GM21825 (cell line): ENCODE measurements around the gene URB1.
"Not testable (repeated sequence)": the region's sequence is repeated elsewhere in the genome, so short reads cannot be mapped to it uniquely, and the experiment has no call there.

Experiments used
- ATAC-seq: cut with Tn5 transposase; IDR thresholded peaks from one replicate; pipeline ENCODE4 v1.9.1; 2021; ENCODE audit warnings: mild to moderate bottlenecking, moderate library complexity; ENCODE audit not compliant: unreplicated experiment

The URB1 gene

GRCh38 chr21:32392880-32393676, at the start of gene URB1:
TSS of gene URB1 (minus strand) at chr21:32393012. CDS start at chr21:32392910, 102 bp downstream.
- peak; percentile 94 for ATAC-seq

- ATAC-seq = no peak
Observed at GRCh38 chr21:32437729-32438128, 44.9 kb upstream of the URB1 start.

GRCh38 chr21:32432982-32433660, 40.3 kb upstream of the URB1 start:
- ATAC-seq = not testable (repeated sequence)

GRCh38 chr21:32427958-32428623, 35.3 kb upstream of the URB1 start:
- ATAC-seq = no peak

GRCh38 chr21:32426592-32427051, 33.8 kb upstream of the URB1 start:
- ATAC-seq = no peak

- no peak for ATAC-seq
Observed at GRCh38 chr21:32426066-32426465, 33.3 kb upstream of the URB1 start.

- ATAC-seq = no peak
Observed at GRCh38 chr21:32425628-32426027, 32.8 kb upstream of the URB1 start.

- no peak for ATAC-seq
Observed at GRCh38 chr21:32424674-32425073, 31.9 kb upstream of the URB1 start.

- ATAC-seq = no peak
Observed at GRCh38 chr21:32424191-32424535, 31.4 kb upstream of the URB1 start.

GRCh38 chr21:32423320-32424190, 30.7 kb upstream of the URB1 start:
- ATAC-seq = no peak

- no peak for ATAC-seq
Observed at GRCh38 chr21:32422064-32422463, 29.3 kb upstream of the URB1 start.

GRCh38 chr21:32418146-32418545, 25.3 kb upstream of the URB1 start:
- no peak for ATAC-seq

- no peak for ATAC-seq
Observed at GRCh38 chr21:32415451-32416398, 22.9 kb upstream of the URB1 start.

GRCh38 chr21:32414579-32415358, 22.0 kb upstream of the URB1 start:
- ATAC-seq = no peak

GRCh38 chr21:32413697-32414578, 21.1 kb upstream of the URB1 start:
- no peak for ATAC-seq

- no peak for ATAC-seq
Observed at GRCh38 chr21:32413015-32413504, 20.2 kb upstream of the URB1 start.

- no peak for ATAC-seq
Observed at GRCh38 chr21:32412162-32413014, 19.6 kb upstream of the URB1 start, which contains the start of gene EVA1C. TSS of gene EVA1C (plus strand) at chr21:32412706. CDS start at chr21:32412854, 148 bp downstream.
